PC-9 (cell line): ENCODE measurements around the gene ALKBH7. TPM values are rescaled to one million over a fixed set of nuclear protein-coding genes. Genes with fewer than 3 reads are reported as not detected.

ENCODE experiments used
- BruUV-seq: library from RNA; stranded (reverse); fragments of 400-500 nt; replicated peaks from 2 replicates; lab custom pipeline; 2021; lab: Mats Ljungman, UMichigan
- CTCF ChIA-PET: fragments of 300-600 bp; sonication (Branson Sonifier 250); formaldehyde crosslinking; loops from one replicate; lab custom pipeline; 2022; ENCODE audit warnings: antibody characterized with exemption; lab: Charles Lee
- POLR2A ChIA-PET: fragments of 300-600 bp; sonication (Branson Sonifier 250); formaldehyde crosslinking; loops from one replicate; lab custom pipeline; 2022; ENCODE audit warnings: antibody characterized with exemption; ENCODE audit not compliant: unreplicated experiment; lab: Charles Lee
- DNase-seq, 2 experiments: peaks; one replicate each; pipeline versions ENCODE4 v3.0.0 to v3.0.0-alpha.2; 2015 to 2022; ENCODE audit warnings: mixed read lengths in 1 of 2
- H2AFZ ChIP-seq: fragments of 200-600 bp; sonication (generic); 2 replicates; pipeline ENCODE4 v1.8.1; 2017; ENCODE audit warnings: antibody characterized with exemption
- H3F3A ChIP-seq: fragments of 200-600 bp; sonication (generic); 2 replicates; pipeline ENCODE4 v1.8.1; 2017; ENCODE audit warnings: antibody characterized with exemption, mild to moderate bottlenecking, low read depth; ENCODE audit not compliant: insufficient read depth
- H3K27ac ChIP-seq: fragments of 200-600 bp; sonication (generic); 2 replicates; pipeline ENCODE4 v1.6.1; 2016; ENCODE audit warnings: mixed run types
- H3K27me3 ChIP-seq: fragments of 200-600 bp; sonication (generic); 2 replicates; pipeline ENCODE4 v1.6.1; 2016; ENCODE audit warnings: low read depth, mixed run types; ENCODE audit not compliant: insufficient read depth
- H3K36me3 ChIP-seq: fragments of 200-600 bp; sonication (generic); 2 replicates; pipeline ENCODE4 v1.6.1; 2016; ENCODE audit warnings: low read depth, mixed run types
- H3K4me1 ChIP-seq: fragments of 200-600 bp; sonication (generic); replicated peaks from 2 replicates; pipeline ENCODE4 v1.6.1; 2016; ENCODE audit warnings: mixed run types; ENCODE audit not compliant: insufficient read depth
- H3K4me2 ChIP-seq: fragments of 200-600 bp; sonication (generic); 2 replicates; pipeline ENCODE4 v1.6.1; 2017; ENCODE audit warnings: mixed run types
- H3K4me3 ChIP-seq: fragments of 200-600 bp; sonication (generic); 2 replicates; pipeline ENCODE4 v1.6.1; 2016; ENCODE audit warnings: mixed run types
- H3K79me2 ChIP-seq: fragments of 200-600 bp; sonication (generic); 2 replicates; pipeline ENCODE4 v1.6.1; 2017; ENCODE audit warnings: low read depth, mixed run types
- H3K9me2 ChIP-seq: fragments of 200-600 bp; sonication (generic); 2 replicates; pipeline ENCODE4 v1.8.1; 2017; ENCODE audit warnings: mild to moderate bottlenecking; ENCODE audit not compliant: insufficient read depth
- H3K9me3 ChIP-seq: fragments of 200-600 bp; sonication (generic); 2 replicates; pipeline ENCODE4 v1.8.1; 2016; ENCODE audit warnings: low read depth; ENCODE audit not compliant: insufficient read depth
- H4K20me1 ChIP-seq: fragments of 200-600 bp; sonication (generic); 2 replicates; pipeline ENCODE4 v1.8.1; 2017; ENCODE audit not compliant: insufficient read depth
- CTCF ChIP-seq: fragments of 200-600 bp; sonication (generic); conservative IDR thresholded peaks from 2 replicates; pipeline ENCODE4 v1.6.1; 2017; ENCODE audit warnings: mixed run types, antibody characterized with exemption, mild to moderate bottlenecking, moderate library complexity
- EZH2 ChIP-seq: fragments of 200-600 bp; sonication (generic); IDR thresholded peaks from 2 replicates; pipeline ENCODE4 v1.8.0; 2017; ENCODE audit warnings: antibody characterized with exemption, low read depth
- intact Hi-C: fragments of 100-400 bp; cut with micrococcal nuclease; formaldehyde crosslinking; loops from one replicate; pipeline ENCODE4 v1.10.0; 2022; ENCODE audit not compliant: unreplicated experiment
- total RNA-seq: library from RNA; stranded (reverse); gene quantifications from 2 replicates; pipeline ENCODE4 v1.2.3, GENCODE V29; 2021

The ALKBH7 gene
- total RNA-seq, 1 experiment from 2014 or later = 53.6 TPM

- H3K9me3 ChIP-seq = no peaks in the 10 kb centered on the region
- DNase-seq = no peak
- H3K4me3 ChIP-seq = peak overlapping the region; percentile 61
- no TSS peak for BruUV-seq
- CTCF ChIA-PET = no interaction called here
- intact Hi-C loops = no loop called here
- peak overlapping the region; percentile 86 for H3K4me2 ChIP-seq
- H3K27ac ChIP-seq = no peak overlapping the region
- POLR2A ChIA-PET = no interaction called here
- H3K27me3 ChIP-seq = no peaks in the 10 kb centered on the region
- peaks cover 4% of the 10 kb centered on the region; the same call in 1 of the 2 replicates for H3F3A ChIP-seq
- H2AFZ ChIP-seq = peak overlapping the region; percentile 75
- no peaks in the 10 kb centered on the region for H3K9me2 ChIP-seq
- H3K36me3 ChIP-seq = no peaks in the 10 kb centered on the region
- no peaks in the 10 kb centered on the region for H4K20me1 ChIP-seq
- TF ChIP-seq EZH2 (no peak), CTCF (no peak)
- no peaks in the 10 kb centered on the region for H3K79me2 ChIP-seq
- H3K4me1 ChIP-seq = peaks cover 6% of the 10 kb centered on the region; the same call in 1 of the 2 replicates
Observed at GRCh38 chr19:6362027-6362350, 10.6 kb upstream of the ALKBH7 start.

- Histone ChIP-seq H3K27ac (no peak overlapping the region), H3F3A (peaks cover 4% of the 10 kb centered on the region; the same call in 1 of the 2 replicates), H3K4me2 (peak overlapping the region; percentile 86), H3K4me1 (peaks cover 6% of the 10 kb centered on the region; the same call in 1 of the 2 replicates), H3K9me3 (no peaks in the 10 kb centered on the region), H3K36me3 (no peaks in the 10 kb centered on the region), H3K79me2 (no peaks in the 10 kb centered on the region), H3K4me3 (peak overlapping the region; percentile 61), H3K9me2 (no peaks in the 10 kb centered on the region), H4K20me1 (no peaks in the 10 kb centered on the region), H2AFZ (peak overlapping the region; percentile 75), H3K27me3 (no peaks in the 10 kb centered on the region)
- TSS peak; percentile 37 for BruUV-seq
- ChIA-PET POLR2A (no interaction called here), CTCF (no interaction called here)
- no peak for DNase-seq
- intact Hi-C loops = no loop called here
- TF ChIP-seq CTCF (no peak), EZH2 (no peak)
Observed at GRCh38 chr19:6362351-6362801, 10.2 kb upstream of the ALKBH7 start.

- Histone ChIP-seq H2AFZ (no peak overlapping the region), H3K4me3 (no peak overlapping the region), H3K27me3 (no peaks in the 10 kb centered on the region), H3K79me2 (no peaks in the 10 kb centered on the region), H4K20me1 (no peaks in the 10 kb centered on the region), H3K27ac (no peak overlapping the region), H3K4me2 (no peak overlapping the region), H3K4me1 (no peaks in the 10 kb centered on the region), H3K9me3 (no peaks in the 10 kb centered on the region), H3K9me2 (no peaks in the 10 kb centered on the region), H3K36me3 (no peaks in the 10 kb centered on the region), H3F3A (no peaks in the 10 kb centered on the region)
- BruUV-seq = no TSS peak
- CTCF ChIA-PET = interaction anchor here (0.7 kb wide), 1 partner anchor 636 kb away, joined by 3 read pairs; no protein-coding TSS in a partner anchor
- TF ChIP-seq EZH2 (no peak), CTCF (no peak)
- intact Hi-C loops = no loop called here
- POLR2A ChIA-PET = interaction anchor here (0.6 to 0.7 kb wide), 2 partner anchors 705 to 1253 kb away, joined by 4 to 15 read pairs; partner anchors contain the start of gene ZNF557
- DNase-seq = no peak
Observed at GRCh38 chr19:6364353-6364752, 8.2 kb upstream of the ALKBH7 start.
